HG03108 (cell line): ENCODE measurements around the gene SESN2.

Experiments used
- ATAC-seq: cut with Tn5 transposase; IDR thresholded peaks from one replicate; pipeline ENCODE4 v1.9.1; 2021; ENCODE audit warnings: moderate library complexity; ENCODE audit not compliant: unreplicated experiment

SESN2 gene

DNA sequence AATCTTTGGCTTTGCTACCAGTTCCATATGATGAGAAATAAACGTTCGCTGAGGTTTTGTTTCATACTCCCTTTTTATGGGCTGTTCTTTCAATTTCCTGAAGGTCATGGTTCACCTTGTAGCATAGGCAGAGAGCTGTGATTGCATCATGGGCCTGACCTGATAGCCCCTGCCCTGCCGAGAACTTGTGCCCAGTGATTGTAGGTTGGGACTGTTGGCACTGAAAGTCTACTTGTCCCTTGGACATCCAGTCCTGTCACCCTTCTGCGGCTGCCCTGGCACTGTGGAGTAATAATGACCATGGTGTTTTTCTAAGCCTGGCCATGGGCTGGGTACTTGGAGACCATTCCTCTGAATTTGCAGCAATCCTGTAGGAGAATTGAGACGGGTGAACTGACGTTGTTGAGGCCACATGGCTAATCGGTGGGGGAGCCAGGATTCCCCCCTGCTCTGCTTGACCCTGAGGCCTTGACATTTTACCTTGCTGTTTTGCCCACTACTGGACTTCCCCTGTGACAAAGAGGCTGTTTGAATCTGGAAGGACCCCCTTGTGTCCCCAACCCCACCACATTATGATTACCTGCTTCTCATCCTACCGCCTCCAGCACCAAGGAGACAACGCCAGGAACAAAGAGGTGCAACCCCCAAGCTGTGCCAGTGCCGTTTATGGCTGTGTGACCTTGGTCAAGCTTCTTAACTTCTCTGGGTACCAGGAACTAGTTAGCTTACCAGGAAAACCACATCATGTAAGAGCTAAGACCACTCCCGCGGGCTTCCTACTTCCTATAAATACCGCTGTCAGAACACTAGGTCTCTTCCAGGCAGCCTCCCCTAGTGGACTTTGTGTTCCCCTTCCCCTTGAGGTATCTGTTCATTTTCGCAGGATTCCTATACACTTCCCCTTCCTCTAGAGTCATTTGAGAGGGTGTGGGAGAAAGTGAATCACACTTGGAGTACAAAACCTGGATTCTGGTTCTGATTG is 23.4 kb downstream of the SESN2 start:
- no peak for ATAC-seq

DNA sequence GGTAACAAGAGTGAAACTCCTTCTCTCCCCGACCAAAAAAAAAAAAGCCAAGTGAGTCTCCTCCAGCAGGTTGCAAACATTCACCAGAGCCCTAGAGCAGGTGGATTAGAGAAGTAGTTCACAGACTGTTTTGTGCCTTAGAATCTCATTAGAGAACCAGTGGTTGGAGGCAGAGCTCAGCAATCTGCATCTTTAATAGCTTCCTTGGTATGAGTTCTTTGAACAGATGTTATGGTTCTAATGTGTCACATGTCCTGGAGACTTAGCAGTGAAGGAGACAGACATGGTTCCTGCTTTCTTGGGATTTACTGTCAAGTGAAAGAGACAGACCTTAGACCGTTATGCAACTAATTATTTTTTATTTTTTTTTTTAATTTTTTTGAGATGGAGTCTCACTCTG is 26.8 kb downstream of the SESN2 start:
- ATAC-seq: no peak

DNA sequence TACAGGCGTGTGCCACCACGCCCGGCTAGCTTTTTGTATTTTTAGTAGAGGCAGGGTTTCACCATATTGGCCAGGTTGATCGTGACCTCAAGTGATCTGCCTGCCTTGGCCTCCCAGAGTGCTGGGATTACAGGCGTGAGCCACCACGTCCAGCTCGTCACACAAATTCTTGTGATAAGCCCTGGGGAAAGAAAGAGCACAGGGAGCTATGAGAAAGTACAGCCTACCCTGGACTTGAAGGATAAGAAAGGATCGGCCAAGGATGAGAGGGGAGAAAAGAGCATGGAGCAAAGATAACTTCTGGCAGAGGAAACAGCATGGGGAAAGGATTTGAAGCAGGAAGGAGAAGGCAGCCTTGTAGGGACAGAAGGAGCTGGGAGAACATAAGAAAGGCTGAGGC is 29.2 kb downstream of the SESN2 start:
- no peak for ATAC-seq

DNA sequence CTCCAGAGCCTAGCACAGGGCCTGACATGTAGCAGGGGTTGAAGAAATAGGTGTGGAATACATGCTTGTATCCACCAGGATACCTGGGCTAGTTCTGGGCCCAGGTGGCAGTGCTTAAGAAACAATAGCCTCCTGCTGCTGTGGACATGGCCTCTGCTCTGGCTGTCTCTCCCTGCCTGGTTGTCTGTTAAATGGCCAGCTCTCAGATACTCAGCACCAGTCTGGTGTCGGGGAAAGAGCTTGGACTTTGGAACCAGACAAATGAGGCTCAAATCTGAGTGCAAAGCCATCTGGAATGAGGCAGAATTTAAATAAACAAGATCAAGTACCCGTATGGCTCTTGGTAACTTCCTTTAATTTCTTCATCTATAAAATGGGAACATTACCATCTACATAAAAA is 31.5 kb downstream of the SESN2 start:
- ATAC-seq: no peak

DNA sequence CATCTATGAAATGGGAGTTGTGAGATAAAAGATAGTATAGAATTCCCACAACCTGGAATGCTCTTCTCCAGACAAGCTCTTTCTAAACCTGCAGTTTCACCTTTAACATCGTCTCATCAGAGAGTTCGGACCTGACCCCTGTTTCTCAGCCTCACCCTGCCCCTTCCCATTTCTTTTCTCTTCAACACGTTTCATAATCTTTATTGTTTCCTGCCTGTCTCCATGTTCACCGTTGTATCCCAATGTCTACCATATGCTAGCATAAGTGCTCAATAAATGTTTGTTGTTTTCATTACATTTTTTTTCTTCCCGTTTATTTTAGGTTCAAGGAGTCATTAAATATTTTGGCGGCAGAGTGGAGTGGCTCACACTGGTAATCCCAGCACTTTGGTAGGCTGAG is 32.4 kb downstream of the SESN2 start:
- ATAC-seq: no peak

- no peak for ATAC-seq
Observed at GRCh38 chr1:28295936-28296335, 36.6 kb downstream of the SESN2 start.

- no peak for ATAC-seq
Observed at GRCh38 chr1:28296401-28297261, 37.3 kb downstream of the SESN2 start.

DNA sequence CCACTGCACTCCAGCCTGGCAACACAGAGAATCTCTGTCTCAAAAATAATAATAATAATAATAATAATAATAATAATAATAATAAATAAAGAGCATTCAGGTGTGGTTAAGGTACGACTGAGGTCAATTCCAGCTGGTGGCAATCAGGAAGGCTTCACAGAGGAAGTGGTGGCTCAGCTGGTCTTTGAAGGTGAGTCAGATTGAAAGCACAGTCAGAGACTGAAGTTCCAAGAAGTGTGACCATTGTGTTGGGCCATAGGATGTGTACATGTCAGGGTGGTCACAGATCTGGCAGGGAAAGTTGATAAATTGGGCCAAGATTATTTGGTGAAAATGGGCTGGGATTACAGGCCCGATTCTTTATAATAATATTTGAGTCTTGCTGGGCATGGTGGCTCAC is 38.5 kb downstream of the SESN2 start:
- no peak for ATAC-seq

DNA sequence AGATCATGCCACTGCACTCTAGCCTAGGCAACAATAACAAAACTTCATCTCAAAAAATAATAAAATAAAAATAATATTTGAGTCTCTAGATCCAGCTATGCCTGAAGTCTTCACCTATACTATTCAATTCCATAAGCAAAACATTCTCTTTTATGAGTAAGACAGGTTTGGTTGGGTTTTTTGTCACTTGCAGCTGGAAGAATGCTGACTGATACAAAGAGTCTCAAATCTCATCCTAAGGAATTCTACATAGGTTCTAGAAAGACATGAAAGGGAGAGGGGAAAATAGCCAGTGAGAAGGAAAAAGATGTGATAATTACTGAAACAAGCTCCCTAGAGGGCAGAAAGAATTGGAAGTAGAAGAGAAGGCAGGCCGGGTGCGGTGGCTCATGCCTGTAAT is 39.1 kb downstream of the SESN2 start:
- no peak for ATAC-seq

- ATAC-seq: no peak
Observed at GRCh38 chr1:28301368-28302174, 42.3 kb downstream of the SESN2 start.

GRCh38 chr1:28302247-28302646 is 42.9 kb downstream of the SESN2 start:
- no peak for ATAC-seq

DNA sequence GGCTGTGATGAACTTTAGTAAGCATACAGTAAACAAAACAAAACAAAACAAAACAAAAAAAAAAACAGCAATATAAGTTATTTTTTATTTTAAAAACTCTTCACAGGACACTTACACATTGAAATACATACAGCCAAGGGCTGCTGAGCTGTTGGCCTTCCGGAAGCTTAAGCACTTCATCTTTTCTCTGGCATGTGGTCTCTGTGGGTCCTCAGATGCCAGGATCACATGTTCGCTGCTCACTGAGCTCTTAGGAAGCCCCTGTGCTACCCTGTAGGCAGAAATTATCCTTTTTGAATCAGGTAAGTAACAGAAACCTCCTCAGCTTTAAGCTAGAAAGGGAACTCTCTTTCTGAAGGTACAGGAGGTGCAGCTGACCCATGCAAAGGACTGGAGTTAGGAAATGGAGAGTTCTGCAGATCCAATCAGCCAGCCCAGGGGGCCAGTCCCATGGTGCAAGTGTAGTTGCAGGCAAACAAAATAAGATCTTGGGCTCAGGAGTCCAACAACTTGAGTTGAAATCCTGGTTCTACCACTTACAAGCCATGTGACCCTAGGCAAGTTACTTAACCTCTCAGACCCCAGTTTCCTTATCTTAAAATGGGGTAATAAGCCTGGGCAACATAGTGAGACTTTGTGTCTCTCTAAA is 47.1 kb downstream of the SESN2 start:
- ATAC-seq: no peak

- ATAC-seq: no peak
Observed at GRCh38 chr1:28308750-28309149, 49.4 kb downstream of the SESN2 start.

DNA sequence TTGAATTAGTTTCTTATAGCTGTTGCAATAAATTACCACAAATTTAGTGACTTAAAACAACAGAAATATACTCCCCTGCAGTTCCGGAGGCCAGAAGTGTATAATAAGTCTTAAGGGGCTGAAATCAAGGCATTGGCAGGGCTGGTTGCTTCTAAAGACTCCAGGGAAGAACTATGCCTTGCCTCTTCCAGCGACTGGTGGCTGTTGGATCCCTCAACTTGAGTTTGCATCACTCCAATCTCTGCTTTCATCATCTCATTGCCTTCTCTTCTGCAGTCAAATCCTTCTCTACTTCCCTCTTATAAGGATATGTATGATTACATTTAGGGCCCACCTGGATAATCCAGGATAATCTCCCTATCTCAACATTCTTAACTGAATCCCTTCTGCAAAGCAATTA is 50.4 kb downstream of the SESN2 start:
- ATAC-seq: no peak

DNA sequence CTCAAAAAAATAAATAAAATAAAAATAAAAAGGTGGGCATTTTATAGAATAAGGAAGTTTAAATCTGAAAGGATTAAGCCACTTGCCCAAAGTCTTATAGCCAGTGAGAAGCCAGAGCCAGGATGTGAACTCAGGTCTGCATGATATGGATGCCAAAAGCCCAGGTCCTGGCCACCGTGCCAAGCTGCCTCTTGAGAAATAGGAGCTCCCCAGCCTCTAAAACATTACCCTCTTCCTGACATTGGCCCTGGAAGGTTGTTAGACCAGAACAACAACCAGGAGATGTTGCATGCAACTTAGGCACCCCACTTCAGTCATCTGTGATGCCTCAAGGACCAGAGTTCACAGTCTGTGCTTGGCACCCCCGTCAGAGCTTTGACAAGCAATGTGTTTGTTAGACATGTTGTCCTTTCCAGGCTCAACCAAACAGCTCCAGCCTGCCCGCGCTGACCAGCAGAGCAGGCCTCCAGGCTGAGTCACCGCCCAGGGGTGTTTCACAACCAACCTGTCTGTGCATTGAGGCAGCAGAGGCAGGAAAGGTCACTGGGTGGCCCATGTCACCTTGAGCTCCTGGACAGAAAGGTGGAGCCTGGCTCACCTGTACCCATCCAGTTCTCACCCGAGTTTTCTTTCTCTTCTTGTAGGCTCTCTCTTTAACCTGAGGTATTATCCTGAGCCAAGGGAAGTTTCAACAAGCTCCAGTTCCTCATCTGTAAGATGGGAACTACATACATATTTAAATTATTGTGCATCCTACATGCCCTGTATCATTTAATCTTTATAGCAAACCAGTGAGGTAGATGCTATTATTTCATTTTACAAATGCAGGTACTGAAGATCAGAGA is 54.6 kb downstream of the SESN2 start:
- no peak for ATAC-seq

DNA sequence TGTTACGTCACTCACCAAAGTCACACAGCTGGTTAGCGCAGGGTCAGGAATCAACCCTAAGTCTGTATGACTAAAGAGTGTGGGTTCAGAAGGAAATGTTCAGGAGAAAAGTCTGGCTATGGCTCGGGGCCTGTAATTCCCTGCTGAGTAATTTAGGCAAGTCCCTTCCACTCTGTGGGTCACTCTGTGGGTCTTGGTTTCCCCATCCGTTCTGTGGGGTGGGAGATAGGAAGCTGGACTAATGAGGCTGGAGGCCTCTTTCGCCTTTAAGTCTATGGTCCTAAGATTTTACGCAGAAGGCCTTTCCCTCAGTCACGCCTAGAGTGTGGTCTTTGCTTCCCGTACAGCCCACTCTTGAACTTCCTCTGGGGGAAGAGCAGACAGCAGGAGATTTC is 55.2 kb downstream of the SESN2 start:
- ATAC-seq: no peak

- ATAC-seq: no peak
Observed at GRCh38 chr1:28317014-28317413, 57.7 kb downstream of the SESN2 start.

DNA sequence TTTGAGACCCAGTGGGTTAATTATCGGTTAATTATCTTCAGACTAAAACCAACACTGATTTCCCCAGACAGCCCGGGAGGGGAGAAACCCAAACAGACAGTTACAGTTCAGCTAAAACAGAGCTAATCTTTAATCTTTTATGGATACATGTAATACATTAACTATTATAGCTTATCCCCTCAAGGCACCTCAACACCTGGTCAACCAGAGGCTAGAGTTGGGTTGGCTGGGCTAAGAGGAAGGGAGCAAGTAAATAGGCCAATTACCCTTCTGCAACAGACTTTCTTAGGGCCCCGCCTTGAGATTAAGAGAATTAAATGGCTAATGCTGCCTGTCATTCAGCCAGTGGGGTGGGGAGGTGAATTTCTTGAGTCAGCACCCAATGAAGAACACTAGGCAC is 62.9 kb downstream of the SESN2 start:
- ATAC-seq: peak; percentile 69

DNA sequence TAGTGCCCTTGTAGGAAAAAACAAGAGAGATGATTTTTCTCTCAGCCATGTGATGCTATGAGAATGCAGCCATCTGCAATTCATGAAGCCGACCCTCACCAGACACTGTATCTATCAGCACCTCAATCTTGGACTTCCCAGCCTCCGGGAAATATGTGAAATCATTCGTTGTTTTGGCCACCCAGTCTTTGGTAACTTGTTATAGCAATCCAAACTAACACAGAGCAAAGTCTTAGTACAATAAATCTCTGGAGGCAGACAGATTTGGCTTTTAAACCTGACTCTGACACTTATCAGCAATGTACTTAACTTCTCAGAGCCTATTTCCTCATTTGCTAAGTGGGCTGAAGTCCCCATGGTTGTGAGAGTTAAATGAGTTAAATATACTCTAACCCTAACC is 64.4 kb downstream of the SESN2 start:
- no peak for ATAC-seq

- no peak for ATAC-seq
Observed at GRCh38 chr1:28326515-28326914, 67.2 kb downstream of the SESN2 start.
